GM19238 (cell line): ENCODE data around the gene MAST4.

Experiments used
- DNase-seq: peaks from one replicate; pipeline ENCODE4 v3.0.0; 2011; ENCODE audit warnings: low spot score; ENCODE audit not compliant: insufficient read length

Gene MAST4

GRCh38 chr5:67013719-67014118, 417.5 kb downstream of the MAST4 start:
- DNase-seq = no peak

- no peak for DNase-seq
These were observed 418.0 kb downstream of the MAST4 start for GRCh38 chr5:67014191-67014590.

- no peak for DNase-seq
These were observed 418.8 kb downstream of the MAST4 start for GRCh38 chr5:67014957-67015400.

DNA sequence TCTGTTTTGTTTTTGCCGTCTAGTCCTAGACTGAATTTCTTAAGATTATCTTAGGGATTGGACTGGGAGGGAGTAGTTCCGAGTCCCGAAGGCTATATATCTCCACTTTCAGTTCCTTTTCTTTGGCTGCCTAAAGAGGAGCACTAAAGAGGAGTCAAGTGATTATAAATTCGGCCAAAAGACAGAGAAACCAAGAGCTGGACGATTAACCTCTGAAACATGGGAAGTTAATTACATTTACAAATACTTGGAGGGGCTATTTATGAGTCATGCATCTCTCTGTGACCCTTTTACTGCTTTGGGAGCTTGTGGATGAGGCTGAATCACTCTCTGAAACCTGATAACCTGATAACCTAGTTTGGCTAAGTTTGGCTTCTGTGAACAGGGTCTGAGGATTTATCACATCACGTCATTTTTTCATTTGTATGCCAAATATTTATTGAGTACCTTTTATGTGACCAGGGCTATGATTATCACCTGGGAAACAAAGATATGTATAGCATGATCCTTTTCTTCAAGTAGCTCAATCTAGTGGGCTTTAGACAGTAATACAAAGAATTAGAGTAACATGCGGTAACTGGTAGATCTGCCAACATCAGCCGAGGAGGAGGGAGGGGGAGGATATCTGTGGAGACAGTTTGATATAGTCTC, 419.5 kb downstream of the MAST4 start:
- DNase-seq = no peak

DNA sequence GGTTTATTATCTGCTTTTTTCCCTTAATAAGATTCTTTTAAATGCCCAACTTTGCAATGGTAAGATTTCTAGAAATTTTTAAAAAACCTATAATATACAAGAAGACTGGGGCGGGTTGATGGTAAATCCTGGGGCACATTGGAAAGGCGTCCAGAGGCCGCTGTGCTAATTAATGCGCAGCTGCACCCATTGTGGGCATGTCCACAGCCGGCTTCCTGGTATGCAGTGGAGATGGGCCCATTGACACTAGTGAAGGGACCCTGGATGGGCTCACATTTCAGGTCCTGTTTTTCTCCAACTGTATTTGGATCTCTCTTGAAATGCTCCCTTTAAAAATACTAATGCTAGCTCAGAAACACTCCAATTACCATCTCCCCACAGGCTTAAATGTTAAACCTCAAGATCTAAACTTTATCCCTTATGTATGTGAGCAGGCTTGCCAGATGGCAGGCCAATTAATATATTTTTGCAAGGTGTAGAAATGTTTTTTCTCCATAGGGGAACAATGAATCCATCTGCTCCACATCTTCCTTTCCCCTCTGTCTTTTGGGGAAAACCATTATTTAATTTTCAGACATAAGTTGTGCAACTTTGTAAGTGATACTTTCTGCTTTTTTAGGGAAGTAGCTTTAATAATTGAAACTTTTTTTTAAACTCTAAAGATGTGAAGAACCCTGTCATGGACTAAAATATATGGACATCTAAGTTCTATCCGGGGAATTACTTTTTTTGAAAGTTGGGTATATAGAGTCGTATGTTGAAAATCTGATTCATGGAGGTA, 423.1 kb downstream of the MAST4 start:
- no peak for DNase-seq

- no peak for DNase-seq
These were observed 424.0 kb downstream of the MAST4 start for GRCh38 chr5:67020096-67020615.

DNA sequence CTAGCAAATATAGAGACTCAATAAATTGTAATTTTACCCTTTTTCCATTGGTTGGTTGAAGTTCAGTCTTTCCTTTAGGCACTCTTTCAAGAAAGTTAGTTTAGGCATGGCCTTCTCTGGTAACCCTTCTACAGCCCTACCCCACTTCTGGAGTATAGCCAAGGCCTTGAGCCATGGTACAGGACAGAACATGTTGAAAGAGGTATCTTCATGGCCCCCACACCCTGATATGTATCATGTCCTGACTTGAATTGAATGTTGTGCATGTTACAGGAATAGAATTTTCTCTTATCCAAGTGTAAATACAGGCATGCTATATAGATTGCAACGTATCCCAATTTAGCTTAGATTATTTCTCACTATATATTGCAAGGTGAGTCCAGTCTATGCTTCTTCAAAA, 424.8 kb downstream of the MAST4 start:
- DNase-seq = no peak

DNA sequence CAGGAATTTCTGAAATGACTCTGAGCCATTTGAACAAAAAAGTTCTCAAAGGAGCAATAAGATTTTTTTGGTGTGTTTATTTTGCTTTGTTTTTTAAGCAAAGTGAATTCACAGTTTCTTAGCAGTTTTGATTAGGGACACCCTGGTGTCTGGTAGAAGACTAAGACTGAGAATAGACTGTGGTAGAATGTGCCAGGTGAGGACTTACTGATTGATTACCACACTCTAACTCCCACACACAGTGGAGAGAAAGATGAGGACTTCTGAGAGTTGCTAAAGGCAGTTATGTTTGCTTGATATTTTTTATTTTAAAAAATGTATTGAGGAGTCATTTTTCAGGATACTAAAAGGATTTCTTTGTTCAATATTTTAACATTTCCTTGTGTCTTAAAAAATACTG, 425.3 kb downstream of the MAST4 start:
- no peak for DNase-seq

DNA sequence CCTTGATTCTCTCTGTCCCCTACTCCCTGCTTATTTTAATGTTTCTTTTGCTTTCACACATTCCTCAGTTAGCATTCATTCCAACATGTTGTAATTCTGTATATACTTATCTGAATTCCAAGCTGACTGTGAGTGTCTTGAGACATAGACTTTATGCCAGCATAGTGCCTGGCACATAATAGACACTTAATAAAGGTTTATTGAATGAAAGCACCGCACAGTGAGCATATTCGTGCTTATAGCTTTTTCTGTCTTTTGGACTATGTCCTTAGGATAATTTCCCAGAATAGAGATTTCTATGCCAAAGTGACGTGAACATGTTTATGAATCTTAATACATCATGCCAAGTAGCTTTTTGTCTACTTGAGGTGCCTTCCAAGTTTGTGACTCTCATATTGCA, 425.8 kb downstream of the MAST4 start:
- DNase-seq = no peak

GRCh38 chr5:67025457-67025856, 429.3 kb downstream of the MAST4 start:
- no peak for DNase-seq

DNA sequence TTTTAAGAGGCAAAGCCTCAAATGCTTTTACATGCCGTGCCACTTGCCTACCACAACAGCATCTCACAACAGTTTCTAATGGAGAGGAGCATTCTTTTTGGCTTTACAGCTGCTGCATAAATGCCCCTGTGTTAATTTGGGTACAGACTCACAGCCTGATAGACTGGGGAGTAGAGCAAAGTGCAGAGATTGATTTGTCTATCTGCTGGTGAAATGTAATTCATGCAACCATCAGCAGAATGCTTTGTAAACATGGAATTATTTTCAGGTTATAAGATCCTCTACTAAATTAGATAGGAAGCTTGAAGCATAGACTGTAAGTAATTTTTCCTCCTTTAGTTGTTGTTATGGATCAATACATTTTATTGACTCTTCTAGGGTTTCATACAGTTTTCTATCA, 430.1 kb downstream of the MAST4 start:
- DNase-seq = no peak

DNA sequence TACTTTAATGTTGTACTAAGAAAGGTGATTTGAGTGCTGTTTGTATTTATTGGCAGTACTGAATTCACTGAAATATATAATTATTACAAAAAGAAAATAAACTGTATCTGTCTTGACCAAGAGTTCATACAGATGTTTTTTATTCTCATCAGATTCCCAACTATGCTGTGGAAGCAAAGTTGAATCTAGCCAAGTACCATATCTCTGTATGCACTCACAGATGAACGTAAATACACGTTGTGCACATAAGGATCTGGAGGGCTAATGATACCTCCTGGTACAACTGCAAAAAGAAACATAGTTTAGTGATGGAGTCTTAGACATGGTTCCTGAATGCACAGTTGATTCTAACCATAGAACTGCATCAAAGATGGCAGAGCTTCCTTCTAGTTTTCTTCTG, 431.0 kb downstream of the MAST4 start:
- no peak for DNase-seq

GRCh38 chr5:67028371-67028770, 432.2 kb downstream of the MAST4 start:
- no peak for DNase-seq

DNA sequence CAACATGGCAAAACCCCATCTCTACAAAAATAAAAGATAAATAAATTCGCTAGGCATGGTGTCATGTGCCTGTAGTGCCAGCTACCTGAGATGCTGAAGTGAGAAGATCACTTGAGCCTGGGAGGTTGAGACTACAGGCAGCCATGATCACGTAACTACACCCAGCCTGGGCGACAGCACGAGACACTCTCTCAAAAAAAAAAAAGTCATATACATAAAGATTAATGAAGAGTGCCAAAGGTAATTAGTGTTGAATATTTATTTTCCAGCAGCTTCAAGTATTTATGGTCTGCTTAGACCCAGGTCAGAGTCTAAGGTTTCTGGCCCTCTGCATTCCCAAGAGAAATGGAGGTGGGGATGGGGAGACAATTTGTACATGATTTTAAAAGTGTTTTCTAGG, 432.7 kb downstream of the MAST4 start:
- no peak for DNase-seq

- DNase-seq = no peak
These were observed 433.3 kb downstream of the MAST4 start for GRCh38 chr5:67029481-67029880.

DNA sequence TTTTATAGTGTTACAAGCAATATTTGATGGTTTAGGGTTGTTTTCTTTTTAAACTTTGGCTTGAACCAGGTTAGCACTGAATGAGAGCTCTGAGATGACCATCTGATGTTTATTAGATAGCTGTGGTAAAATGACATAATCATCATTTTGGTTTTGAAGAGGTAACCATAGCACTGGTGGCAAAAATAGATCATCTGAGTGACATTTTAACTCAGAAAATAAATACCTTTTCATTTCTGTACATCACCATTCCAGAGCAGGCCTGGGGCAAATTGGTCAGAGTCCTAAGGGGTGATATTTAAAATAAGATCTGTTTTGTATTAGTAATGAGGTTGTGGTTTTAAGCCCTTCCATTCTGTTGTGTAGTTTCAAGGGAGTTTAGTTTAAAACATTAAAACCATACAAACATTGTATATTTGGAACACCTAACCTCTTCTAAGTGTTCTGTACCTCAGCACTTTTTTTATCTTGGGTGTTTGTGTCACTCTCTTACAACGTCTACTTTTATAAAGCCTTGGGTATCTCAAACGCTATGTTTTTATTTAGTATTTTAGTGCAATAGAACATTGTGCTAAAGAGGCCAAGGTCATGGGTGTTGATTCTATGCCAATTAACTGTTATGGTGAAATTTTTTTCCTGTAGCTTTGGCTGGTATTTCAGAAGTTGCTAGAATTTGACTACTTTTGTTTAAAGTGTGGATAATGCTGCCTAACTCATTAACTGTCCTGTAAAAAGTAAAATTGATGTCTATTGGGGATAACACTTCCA, 434.3 kb downstream of the MAST4 start:
- no peak for DNase-seq

GRCh38 chr5:67031057-67031443, 434.9 kb downstream of the MAST4 start:
- no peak for DNase-seq

- DNase-seq = no peak
These were observed 435.5 kb downstream of the MAST4 start for GRCh38 chr5:67031692-67032091.

DNA sequence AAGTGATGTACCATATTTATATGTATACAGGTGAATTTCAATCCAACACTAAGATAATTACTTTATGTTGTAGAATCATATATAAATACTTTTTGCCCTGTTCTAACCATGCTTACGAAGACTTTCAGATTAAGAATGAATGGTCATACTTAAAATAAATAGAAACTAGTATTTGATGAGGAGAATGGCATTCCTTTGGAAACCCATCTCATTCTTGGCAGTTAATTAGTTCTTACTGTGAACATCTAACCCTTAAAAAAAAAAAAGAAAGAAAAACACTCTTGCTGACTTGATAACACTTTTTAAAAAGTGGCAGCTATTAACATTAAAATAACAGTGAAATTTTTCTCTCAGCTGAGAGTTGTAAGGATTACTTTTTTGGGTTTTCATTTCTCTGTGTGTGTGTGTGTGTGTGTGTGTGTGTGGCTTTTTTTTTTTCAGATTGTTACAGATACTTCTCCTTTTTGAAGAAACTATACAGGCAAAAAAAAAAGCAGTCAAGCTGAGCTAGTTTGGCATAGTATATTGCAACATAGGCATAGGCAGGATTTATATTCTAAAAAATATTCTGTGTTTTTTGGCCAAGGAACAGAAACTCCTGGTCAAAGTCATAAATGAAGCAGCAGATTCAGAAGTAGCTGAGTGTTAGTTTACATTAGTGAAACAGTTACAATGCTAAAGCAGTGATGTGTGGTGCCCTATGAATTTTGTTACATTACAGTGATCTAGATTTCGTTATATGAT, 436.9 kb downstream of the MAST4 start:
- DNase-seq = no peak

- no peak for DNase-seq
These were observed 437.9 kb downstream of the MAST4 start for GRCh38 chr5:67033880-67034651.
